ENCODE measurements around the gene SLC25A28.
"Not testable (repeated sequence)": the region's sequence is repeated elsewhere in the genome, so short reads cannot be mapped to it uniquely, and the experiment has no call there.

Gene SLC25A28

GRCh38 chr10:99628923-99629624 is 8.8 kb upstream of the SLC25A28 start:
- DNase-seq (ENCODE audit: low read depth in 3 of 3, low spot score in 1 of 3), result no peak

- DNase-seq (ENCODE audit: low read depth in 3 of 3, low spot score in 1 of 3), result not testable (repeated sequence)
Measured at GRCh38 chr10:99625124-99625523, 4.9 kb upstream of the SLC25A28 start.

- no peak for DNase-seq (ENCODE audit: low read depth in 3 of 3, low spot score in 1 of 3)
Measured at GRCh38 chr10:99623919-99624318, 3.7 kb upstream of the SLC25A28 start.

- DNase-seq (ENCODE audit: low read depth in 3 of 3, low spot score in 1 of 3), result no peak
Measured at GRCh38 chr10:99621454-99622251, 1.4 kb upstream of the SLC25A28 start.

- DNase-seq (ENCODE audit: low read depth in 3 of 3, low spot score in 1 of 3), result peak; percentile 43 to 73 (median 58)
Measured at GRCh38 chr10:99620711-99621453, 643 bp upstream of the SLC25A28 start.

- DNase-seq (ENCODE audit: low read depth in 3 of 3, low spot score in 1 of 3), result no peak
Measured at GRCh38 chr10:99619090-99619800, 994 bp downstream of the SLC25A28 start.

GRCh38 chr10:99617696-99618095 is 2.5 kb downstream of the SLC25A28 start:
- DNase-seq (ENCODE audit: low read depth in 3 of 3, low spot score in 1 of 3), result no peak

- DNase-seq (ENCODE audit: low read depth in 3 of 3, low spot score in 1 of 3), result no peak
Measured at GRCh38 chr10:99615426-99615825, 4.8 kb downstream of the SLC25A28 start.

- peak in 1 of 3 donors; percentile 13 for DNase-seq (ENCODE audit: low read depth in 3 of 3, low spot score in 1 of 3)
Measured at GRCh38 chr10:99612167-99612831, 7.9 kb downstream of the SLC25A28 start.

- DNase-seq (ENCODE audit: low read depth in 3 of 3, low spot score in 1 of 3), result no peak
Measured at GRCh38 chr10:99611326-99611725, 8.9 kb downstream of the SLC25A28 start.

- no peak for DNase-seq (ENCODE audit: low read depth in 3 of 3, low spot score in 1 of 3)
Measured at GRCh38 chr10:99610221-99610620, 10.0 kb downstream of the SLC25A28 start.

GRCh38 chr10:99609186-99609585 is 11.1 kb downstream of the SLC25A28 start:
- no peak for DNase-seq (ENCODE audit: low read depth in 3 of 3, low spot score in 1 of 3)

GRCh38 chr10:99605351-99605750 is 14.9 kb downstream of the SLC25A28 start:
- no peak for DNase-seq (ENCODE audit: low read depth in 3 of 3, low spot score in 1 of 3)

GRCh38 chr10:99604862-99605261 is 15.4 kb downstream of the SLC25A28 start:
- no peak for DNase-seq (ENCODE audit: low read depth in 3 of 3, low spot score in 1 of 3)

- DNase-seq (ENCODE audit: low read depth in 3 of 3, low spot score in 1 of 3), result no peak
Measured at GRCh38 chr10:99598781-99599509, 21.3 kb downstream of the SLC25A28 start.

GRCh38 chr10:99598011-99598410 is 22.2 kb downstream of the SLC25A28 start:
- DNase-seq (ENCODE audit: low read depth in 3 of 3, low spot score in 1 of 3), result no peak

GRCh38 chr10:99596708-99597107 is 23.5 kb downstream of the SLC25A28 start:
- DNase-seq (ENCODE audit: low read depth in 3 of 3, low spot score in 1 of 3), result not testable (repeated sequence)

- DNase-seq (ENCODE audit: low read depth in 3 of 3, low spot score in 1 of 3), result no peak
Measured at GRCh38 chr10:99595770-99596465, 24.3 kb downstream of the SLC25A28 start.

- no peak for DNase-seq (ENCODE audit: low read depth in 3 of 3, low spot score in 1 of 3)
Measured at GRCh38 chr10:99595236-99595635, 25.0 kb downstream of the SLC25A28 start.
